ENCODE results near the gene JAG2. TPM values are rescaled to one million over a fixed set of nuclear protein-coding genes. Genes with fewer than 3 reads are reported as not detected.

The JAG2 gene
- total and polyA plus RNA-seq, 12 donors: 0.83 to 16.2 (median 4.0) TPM

DNA sequence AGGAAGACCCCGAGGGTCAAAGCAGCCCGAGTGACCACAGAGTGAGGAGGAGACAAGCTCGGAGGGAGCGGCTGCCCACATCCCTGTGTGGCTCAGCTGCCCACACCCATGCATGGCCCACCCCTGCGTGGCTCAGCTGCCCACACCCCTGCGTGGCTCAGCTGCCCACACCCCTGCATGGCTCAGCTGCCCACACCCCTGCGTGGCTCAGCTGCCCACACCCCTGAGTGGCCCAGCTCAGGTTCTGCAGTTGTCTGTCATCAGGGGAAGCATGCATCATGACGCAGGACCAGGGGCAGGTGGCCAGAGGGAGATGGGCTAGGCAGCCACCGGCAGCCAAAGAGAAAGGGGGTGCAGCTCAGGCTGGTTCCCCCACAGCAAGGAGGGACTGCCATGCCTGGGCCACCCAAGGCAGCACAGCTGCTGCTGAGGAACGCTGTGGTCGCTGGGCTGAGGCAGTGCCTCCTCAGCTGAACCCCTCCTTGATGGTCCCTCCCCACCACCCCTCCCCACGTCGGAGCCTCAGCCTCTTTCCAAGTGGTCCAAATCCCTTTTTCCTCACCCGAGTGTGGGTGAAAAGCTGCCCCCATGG lies 45.8 kb upstream of the JAG2 start:
- Histone ChIP-seq H3K4me1 (replicated peaks in 1 of 2) (no peaks in the 10 kb centered on the region), H3K27me3 (no peaks in the 10 kb centered on the region), H3K36me3 (replicated peaks in 1 of 2) (peaks cover 0 to 40% of the 10 kb centered on the region in 2 donors), H3K4me3 (no peak overlapping the region), H3K27ac (no peak overlapping the region), H3K9me3 (replicated peaks in 1 of 3) (no peaks in the 10 kb centered on the region)
- TF ChIP-seq CTCF (IDR thresholded peaks at IDR 0.05) (no peak), POLR2A (IDR thresholded peaks at IDR 0.05) (no peak)
- DNase-seq: no peak
- 89 to 91% (median 90%) methylated on average over 12 to 14 of the region's 14 CpGs; no CpG with 5 or more reads in 1 of the 4 donors for WGBS, 4 donors
- intact Hi-C loops (cut with DNase I): no loop called here

GRCh38 chr14:105213361-105213760 lies 44.8 kb upstream of the JAG2 start:
- no peaks in the 10 kb centered on the region for H3K9me3 ChIP-seq (replicated peaks in 1 of 3)
- no peaks in the 10 kb centered on the region for H3K27me3 ChIP-seq
- H3K36me3 ChIP-seq (replicated peaks in 1 of 2): peaks cover 0 to 29% of the 10 kb centered on the region in 2 donors
- no peak for DNase-seq
- no peak for TF ChIP-seq POLR2A (IDR thresholded peaks at IDR 0.05)
- no peak for TF ChIP-seq CTCF (IDR thresholded peaks at IDR 0.05)
- H3K4me3 ChIP-seq: no peak overlapping the region
- no peaks in the 10 kb centered on the region for H3K4me1 ChIP-seq (replicated peaks in 1 of 2)
- intact Hi-C loops (cut with DNase I): no loop called here
- 89 to 93% (median 91%) methylated on average over 10 of the region's 10 CpGs for WGBS, 4 donors
- H3K27ac ChIP-seq: no peak overlapping the region

DNA sequence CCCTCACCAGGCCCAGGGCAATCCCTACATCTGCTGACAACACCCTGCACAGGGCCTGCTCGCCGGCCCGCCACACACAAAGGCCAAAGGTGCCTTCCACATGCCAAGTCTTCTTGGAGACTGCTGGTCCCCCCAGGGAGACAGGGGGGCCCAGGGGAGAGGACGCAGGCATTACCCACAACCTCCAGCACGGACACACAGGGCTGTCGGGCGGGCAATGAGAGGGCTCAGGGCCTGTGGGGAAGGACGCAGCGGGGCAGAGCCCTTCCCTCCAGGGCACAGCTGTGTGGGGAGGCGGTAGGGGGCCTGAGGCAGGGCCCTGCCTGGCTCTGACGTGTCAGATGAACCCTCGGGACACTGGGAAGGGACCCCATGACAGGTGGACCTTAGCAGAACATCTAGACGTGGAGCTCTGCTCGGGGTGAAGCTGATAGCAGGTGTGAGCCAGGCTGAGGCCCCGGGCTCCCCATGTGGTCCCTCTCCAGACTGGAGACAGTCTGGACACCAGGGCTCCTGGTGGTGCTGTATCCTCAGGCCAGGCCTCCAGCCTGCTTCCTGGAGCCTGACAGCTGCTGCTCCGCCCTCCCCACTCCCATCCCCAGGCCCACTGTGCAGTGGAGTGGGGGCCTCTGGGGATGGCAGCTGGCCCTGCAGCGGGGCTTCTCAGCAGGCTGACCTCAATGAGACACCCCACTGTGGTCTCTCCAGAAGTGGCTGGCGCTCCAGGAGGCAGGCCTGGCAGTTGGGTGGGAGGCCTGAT lies 44.1 kb upstream of the JAG2 start:
- Histone ChIP-seq H3K4me3 (no peak overlapping the region), H3K9me3 (replicated peaks in 1 of 3) (no peaks in the 10 kb centered on the region), H3K36me3 (replicated peaks in 1 of 2) (peaks cover 0 to 23% of the 10 kb centered on the region in 2 donors), H3K27me3 (no peaks in the 10 kb centered on the region), H3K27ac (no peak overlapping the region), H3K4me1 (replicated peaks in 1 of 2) (no peaks in the 10 kb centered on the region)
- DNase-seq: no peak
- TF ChIP-seq POLR2A (IDR thresholded peaks at IDR 0.05) (no peak), CTCF (IDR thresholded peaks at IDR 0.05) (no peak)
- 86 to 95% (median 91%) methylated on average over 11 to 18 of the region's 18 CpGs for WGBS, 4 donors
- intact Hi-C loops (cut with DNase I): no loop called here

GRCh38 chr14:105211758-105212089 lies 43.1 kb upstream of the JAG2 start:
- H3K27ac ChIP-seq: no peak overlapping the region
- 86 to 92% (median 92%) methylated on average over 8 to 9 of the region's 9 CpGs; no CpG with 5 or more reads in 1 of the 4 donors for WGBS, 4 donors
- H3K9me3 ChIP-seq (replicated peaks in 1 of 3): no peaks in the 10 kb centered on the region
- DNase-seq: no peak
- intact Hi-C loops (cut with DNase I): no loop called here
- TF ChIP-seq POLR2A (IDR thresholded peaks at IDR 0.05) (no peak), CTCF (IDR thresholded peaks at IDR 0.05) (no peak)
- no peak overlapping the region for H3K4me3 ChIP-seq
- H3K27me3 ChIP-seq: no peaks in the 10 kb centered on the region
- peaks cover 0 to 13% of the 10 kb centered on the region in 2 donors for H3K36me3 ChIP-seq (replicated peaks in 1 of 2)
- peaks cover 0 to 4% of the 10 kb centered on the region in 2 donors for H3K4me1 ChIP-seq (replicated peaks in 1 of 2)
